GM23338 (cell line): ENCODE data around the gene SLCO4C1.

Source experiments
- CREB1 ChIP-seq: fragments of 250-450 bp; sonication (Bioruptor Pico); IDR thresholded peaks from 2 replicates; pipeline ENCODE4 v1.5.0; 2020; ENCODE audit warnings: low read depth, mild to moderate bottlenecking, moderate library complexity
- EZH2 ChIP-seq: fragments of 200-600 bp; sonication (generic); IDR thresholded peaks from one replicate; pipeline ENCODE4 v1.8.0; 2017; ENCODE audit warnings: antibody characterized with exemption, mild to moderate bottlenecking, low read depth; ENCODE audit not compliant: unreplicated experiment
- EZH2phosphoT487 ChIP-seq: fragments of 200-600 bp; sonication (generic); IDR thresholded peaks from one replicate; pipeline ENCODE4 v1.8.1; 2018; ENCODE audit warnings: antibody characterized with exemption; ENCODE audit not compliant: unreplicated experiment
- JUNB ChIP-seq: IDR thresholded peaks from one replicate; pipeline ENCODE4 v1.6.1; 2016; ENCODE audit warnings: antibody characterized with exemption; ENCODE audit not compliant: unreplicated experiment
- NANOG ChIP-seq: IDR thresholded peaks from 2 replicates; pipeline ENCODE4 v1.6.1; 2016; ENCODE audit warnings: antibody characterized with exemption, borderline replicate concordance
- POLR2AphosphoS5 ChIP-seq: IDR thresholded peaks from 2 replicates; pipeline ENCODE4 v1.6.1; 2016; ENCODE audit warnings: antibody characterized with exemption, low read depth
- STAT1 ChIP-seq: IDR thresholded peaks from one replicate; pipeline ENCODE4 v1.6.1; 2016; ENCODE audit warnings: antibody characterized with exemption; ENCODE audit not compliant: unreplicated experiment
- ZNF114 ChIP-seq: fragments of 250-450 bp; sonication (Bioruptor Pico); IDR thresholded peaks from 2 replicates; pipeline ENCODE4 v1.5.0; 2020; ENCODE audit warnings: mild to moderate bottlenecking, moderate library complexity
- ZNF331 ChIP-seq: fragments of 250-450 bp; sonication (Bioruptor Pico); IDR thresholded peaks from 2 replicates; pipeline ENCODE4 v1.5.0; 2020; ENCODE audit warnings: low read depth, mild to moderate bottlenecking, moderate library complexity
- TF ChIP-seq, protein P1 (sequence below), 2 experiments: fragments of 200-600 bp in 1 of 2; sonication (generic) in 1 of 2; conservative IDR thresholded peaks; 2 replicates each; pipeline versions ENCODE4 v1.5.1 to v1.6.1; 2016 to 2017; ENCODE audit warnings: antibody characterized with exemption in 2 of 2, low read depth in 2 of 2, mild to moderate bottlenecking in 2 of 2, moderate library complexity in 1 of 2
- TF ChIP-seq, protein P2 (sequence below): IDR thresholded peaks from one replicate; pipeline ENCODE4 v1.6.1; 2018; ENCODE audit warnings: antibody characterized with exemption; ENCODE audit not compliant: unreplicated experiment
- TF ChIP-seq, protein P3 (sequence below): IDR thresholded peaks from 2 replicates; pipeline ENCODE4 v1.6.1; 2016; ENCODE audit warnings: antibody characterized with exemption
- TF ChIP-seq, protein P4 (sequence below): fragments of 250-450 bp; sonication (Bioruptor Pico); IDR thresholded peaks from 2 replicates; pipeline ENCODE4 v1.5.0; 2020; ENCODE audit warnings: mild to moderate bottlenecking, moderate library complexity

DNA sequence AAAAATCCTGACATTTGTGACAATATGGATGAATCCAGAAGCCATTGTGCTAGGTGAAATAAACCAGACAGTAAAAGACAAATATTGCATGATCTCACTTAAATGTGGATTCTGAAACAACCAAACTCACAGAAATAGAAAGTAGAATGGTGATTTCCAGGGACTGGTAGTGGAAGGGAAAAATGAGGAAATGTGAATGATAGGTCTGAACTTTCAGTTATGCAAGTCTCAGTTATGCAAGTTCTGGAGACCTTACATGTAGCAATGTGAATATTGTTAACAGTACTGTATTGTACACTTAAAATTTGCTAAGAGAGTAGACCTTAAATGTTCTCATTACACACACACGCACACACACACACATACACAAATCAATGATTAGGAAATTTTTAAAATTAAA is 84.9 kb downstream of the SLCO4C1 start:
- TF ChIP-seq, protein P1, sequence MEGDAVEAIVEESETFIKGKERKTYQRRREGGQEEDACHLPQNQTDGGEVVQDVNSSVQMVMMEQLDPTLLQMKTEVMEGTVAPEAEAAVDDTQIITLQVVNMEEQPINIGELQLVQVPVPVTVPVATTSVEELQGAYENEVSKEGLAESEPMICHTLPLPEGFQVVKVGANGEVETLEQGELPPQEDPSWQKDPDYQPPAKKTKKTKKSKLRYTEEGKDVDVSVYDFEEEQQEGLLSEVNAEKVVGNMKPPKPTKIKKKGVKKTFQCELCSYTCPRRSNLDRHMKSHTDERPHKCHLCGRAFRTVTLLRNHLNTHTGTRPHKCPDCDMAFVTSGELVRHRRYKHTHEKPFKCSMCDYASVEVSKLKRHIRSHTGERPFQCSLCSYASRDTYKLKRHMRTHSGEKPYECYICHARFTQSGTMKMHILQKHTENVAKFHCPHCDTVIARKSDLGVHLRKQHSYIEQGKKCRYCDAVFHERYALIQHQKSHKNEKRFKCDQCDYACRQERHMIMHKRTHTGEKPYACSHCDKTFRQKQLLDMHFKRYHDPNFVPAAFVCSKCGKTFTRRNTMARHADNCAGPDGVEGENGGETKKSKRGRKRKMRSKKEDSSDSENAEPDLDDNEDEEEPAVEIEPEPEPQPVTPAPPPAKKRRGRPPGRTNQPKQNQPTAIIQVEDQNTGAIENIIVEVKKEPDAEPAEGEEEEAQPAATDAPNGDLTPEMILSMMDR (conservative IDR thresholded peaks at IDR 0.05; ENCODE audit: low read depth in 2 of 2) = no peak
- TF ChIP-seq, protein P2, sequence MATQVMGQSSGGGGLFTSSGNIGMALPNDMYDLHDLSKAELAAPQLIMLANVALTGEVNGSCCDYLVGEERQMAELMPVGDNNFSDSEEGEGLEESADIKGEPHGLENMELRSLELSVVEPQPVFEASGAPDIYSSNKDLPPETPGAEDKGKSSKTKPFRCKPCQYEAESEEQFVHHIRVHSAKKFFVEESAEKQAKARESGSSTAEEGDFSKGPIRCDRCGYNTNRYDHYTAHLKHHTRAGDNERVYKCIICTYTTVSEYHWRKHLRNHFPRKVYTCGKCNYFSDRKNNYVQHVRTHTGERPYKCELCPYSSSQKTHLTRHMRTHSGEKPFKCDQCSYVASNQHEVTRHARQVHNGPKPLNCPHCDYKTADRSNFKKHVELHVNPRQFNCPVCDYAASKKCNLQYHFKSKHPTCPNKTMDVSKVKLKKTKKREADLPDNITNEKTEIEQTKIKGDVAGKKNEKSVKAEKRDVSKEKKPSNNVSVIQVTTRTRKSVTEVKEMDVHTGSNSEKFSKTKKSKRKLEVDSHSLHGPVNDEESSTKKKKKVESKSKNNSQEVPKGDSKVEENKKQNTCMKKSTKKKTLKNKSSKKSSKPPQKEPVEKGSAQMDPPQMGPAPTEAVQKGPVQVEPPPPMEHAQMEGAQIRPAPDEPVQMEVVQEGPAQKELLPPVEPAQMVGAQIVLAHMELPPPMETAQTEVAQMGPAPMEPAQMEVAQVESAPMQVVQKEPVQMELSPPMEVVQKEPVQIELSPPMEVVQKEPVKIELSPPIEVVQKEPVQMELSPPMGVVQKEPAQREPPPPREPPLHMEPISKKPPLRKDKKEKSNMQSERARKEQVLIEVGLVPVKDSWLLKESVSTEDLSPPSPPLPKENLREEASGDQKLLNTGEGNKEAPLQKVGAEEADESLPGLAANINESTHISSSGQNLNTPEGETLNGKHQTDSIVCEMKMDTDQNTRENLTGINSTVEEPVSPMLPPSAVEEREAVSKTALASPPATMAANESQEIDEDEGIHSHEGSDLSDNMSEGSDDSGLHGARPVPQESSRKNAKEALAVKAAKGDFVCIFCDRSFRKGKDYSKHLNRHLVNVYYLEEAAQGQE = no peak
- TF ChIP-seq JUNB (no peak), POLR2AphosphoS5 (no peak), EZH2phosphoT487 (no peak), EZH2 (no peak), CREB1 (CRISPR knock-in tag) (no peak), ZNF114 (CRISPR knock-in tag) (no peak), STAT1 (no peak), NANOG (no peak), ZNF331 (CRISPR knock-in tag) (no peak)
- TF ChIP-seq, protein P3, sequence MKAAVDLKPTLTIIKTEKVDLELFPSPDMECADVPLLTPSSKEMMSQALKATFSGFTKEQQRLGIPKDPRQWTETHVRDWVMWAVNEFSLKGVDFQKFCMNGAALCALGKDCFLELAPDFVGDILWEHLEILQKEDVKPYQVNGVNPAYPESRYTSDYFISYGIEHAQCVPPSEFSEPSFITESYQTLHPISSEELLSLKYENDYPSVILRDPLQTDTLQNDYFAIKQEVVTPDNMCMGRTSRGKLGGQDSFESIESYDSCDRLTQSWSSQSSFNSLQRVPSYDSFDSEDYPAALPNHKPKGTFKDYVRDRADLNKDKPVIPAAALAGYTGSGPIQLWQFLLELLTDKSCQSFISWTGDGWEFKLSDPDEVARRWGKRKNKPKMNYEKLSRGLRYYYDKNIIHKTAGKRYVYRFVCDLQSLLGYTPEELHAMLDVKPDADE = no peak
- TF ChIP-seq, protein P4, sequence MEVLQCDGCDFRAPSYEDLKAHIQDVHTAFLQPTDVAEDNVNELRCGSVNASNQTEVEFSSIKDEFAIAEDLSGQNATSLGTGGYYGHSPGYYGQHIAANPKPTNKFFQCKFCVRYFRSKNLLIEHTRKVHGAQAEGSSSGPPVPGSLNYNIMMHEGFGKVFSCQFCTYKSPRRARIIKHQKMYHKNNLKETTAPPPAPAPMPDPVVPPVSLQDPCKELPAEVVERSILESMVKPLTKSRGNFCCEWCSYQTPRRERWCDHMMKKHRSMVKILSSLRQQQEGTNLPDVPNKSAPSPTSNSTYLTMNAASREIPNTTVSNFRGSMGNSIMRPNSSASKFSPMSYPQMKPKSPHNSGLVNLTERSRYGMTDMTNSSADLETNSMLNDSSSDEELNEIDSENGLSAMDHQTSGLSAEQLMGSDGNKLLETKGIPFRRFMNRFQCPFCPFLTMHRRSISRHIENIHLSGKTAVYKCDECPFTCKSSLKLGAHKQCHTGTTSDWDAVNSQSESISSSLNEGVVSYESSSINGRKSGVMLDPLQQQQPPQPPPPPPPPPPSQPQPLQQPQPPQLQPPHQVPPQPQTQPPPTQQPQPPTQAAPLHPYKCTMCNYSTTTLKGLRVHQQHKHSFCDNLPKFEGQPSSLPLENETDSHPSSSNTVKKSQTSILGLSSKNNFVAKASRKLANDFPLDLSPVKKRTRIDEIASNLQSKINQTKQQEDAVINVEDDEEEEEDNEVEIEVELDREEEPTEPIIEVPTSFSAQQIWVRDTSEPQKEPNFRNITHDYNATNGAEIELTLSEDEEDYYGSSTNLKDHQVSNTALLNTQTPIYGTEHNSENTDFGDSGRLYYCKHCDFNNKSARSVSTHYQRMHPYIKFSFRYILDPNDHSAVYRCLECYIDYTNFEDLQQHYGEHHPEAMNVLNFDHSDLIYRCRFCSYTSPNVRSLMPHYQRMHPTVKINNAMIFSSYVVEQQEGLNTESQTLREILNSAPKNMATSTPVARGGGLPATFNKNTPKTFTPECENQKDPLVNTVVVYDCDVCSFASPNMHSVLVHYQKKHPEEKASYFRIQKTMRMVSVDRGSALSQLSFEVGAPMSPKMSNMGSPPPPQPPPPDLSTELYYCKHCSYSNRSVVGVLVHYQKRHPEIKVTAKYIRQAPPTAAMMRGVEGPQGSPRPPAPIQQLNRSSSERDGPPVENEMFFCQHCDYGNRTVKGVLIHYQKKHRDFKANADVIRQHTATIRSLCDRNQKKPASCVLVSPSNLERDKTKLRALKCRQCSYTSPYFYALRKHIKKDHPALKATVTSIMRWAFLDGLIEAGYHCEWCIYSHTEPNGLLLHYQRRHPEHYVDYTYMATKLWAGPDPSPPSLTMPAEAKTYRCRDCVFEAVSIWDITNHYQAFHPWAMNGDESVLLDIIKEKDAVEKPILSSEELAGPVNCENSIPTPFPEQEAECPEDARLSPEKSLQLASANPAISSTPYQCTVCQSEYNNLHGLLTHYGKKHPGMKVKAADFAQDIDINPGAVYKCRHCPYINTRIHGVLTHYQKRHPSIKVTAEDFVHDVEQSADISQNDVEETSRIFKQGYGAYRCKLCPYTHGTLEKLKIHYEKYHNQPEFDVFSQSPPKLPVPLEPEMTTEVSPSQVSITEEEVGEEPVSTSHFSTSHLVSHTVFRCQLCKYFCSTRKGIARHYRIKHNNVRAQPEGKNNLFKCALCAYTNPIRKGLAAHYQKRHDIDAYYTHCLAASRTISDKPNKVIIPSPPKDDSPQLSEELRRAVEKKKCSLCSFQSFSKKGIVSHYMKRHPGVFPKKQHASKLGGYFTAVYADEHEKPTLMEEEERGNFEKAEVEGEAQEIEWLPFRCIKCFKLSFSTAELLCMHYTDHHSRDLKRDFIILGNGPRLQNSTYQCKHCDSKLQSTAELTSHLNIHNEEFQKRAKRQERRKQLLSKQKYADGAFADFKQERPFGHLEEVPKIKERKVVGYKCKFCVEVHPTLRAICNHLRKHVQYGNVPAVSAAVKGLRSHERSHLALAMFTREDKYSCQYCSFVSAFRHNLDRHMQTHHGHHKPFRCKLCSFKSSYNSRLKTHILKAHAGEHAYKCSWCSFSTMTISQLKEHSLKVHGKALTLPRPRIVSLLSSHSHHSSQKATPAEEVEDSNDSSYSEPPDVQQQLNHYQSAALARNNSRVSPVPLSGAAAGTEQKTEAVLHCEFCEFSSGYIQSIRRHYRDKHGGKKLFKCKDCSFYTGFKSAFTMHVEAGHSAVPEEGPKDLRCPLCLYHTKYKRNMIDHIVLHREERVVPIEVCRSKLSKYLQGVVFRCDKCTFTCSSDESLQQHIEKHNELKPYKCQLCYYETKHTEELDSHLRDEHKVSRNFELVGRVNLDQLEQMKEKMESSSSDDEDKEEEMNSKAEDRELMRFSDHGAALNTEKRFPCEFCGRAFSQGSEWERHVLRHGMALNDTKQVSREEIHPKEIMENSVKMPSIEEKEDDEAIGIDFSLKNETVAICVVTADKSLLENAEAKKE (CRISPR knock-in tag) = no peak
